Pulmonary artery endothelial cell (primary cell): Measurements from ENCODE around the gene CFAP119. TPM values are rescaled to one million over a fixed set of nuclear protein-coding genes. Genes with fewer than 3 reads are reported as not detected.

ENCODE experiments used
- DNase-seq: peaks from one replicate; pipeline ENCODE4 v3.0.0-alpha.2; 2011; ENCODE audit warnings: low read depth, low spot score
- total RNA-seq: library from RNA; depleted of rRNA; stranded (reverse); fragments of >200 nt; gene quantifications from 2 replicates; pipeline ENCODE4 v1.2.3, GENCODE V29; 2014

Gene CFAP119
- total RNA-seq, 1 donor from 2014 or later, result 1.3 TPM

- DNase-seq, result no peak
Measured at GRCh38 chr16:30762991-30763725, 1.3 kb upstream of the CFAP119 start.

GRCh38 chr16:30761427-30761927 is 385 bp downstream of the CFAP119 start:
- DNase-seq, result no peak

- DNase-seq, result no peak
Measured at GRCh38 chr16:30760577-30761426, 1.1 kb downstream of the CFAP119 start.

- DNase-seq, result no peak
Measured at GRCh38 chr16:30760001-30760559, 1.8 kb downstream of the CFAP119 start.

GRCh38 chr16:30758988-30759491 is 2.8 kb downstream of the CFAP119 start:
- DNase-seq, result no peak

- DNase-seq, result no peak
Measured at GRCh38 chr16:30757316-30757715, 4.5 kb downstream of the CFAP119 start.

GRCh38 chr16:30756781-30757100 is 5.1 kb downstream of the CFAP119 start:
- DNase-seq, result no peak

- DNase-seq, result no peak
Measured at GRCh38 chr16:30755955-30756780, 5.7 kb downstream of the CFAP119 start.

GRCh38 chr16:30753596-30753995 is 8.3 kb downstream of the CFAP119 start:
- DNase-seq, result no peak

GRCh38 chr16:30750876-30751465 is 10.9 kb downstream of the CFAP119 start:
- DNase-seq, result no peak

- no peak for DNase-seq
Measured at GRCh38 chr16:30750201-30750600, 11.7 kb downstream of the CFAP119 start.

GRCh38 chr16:30748634-30749445 is 13.0 kb downstream of the CFAP119 start:
- DNase-seq, result no peak

- peak; percentile 97 for DNase-seq
Measured at GRCh38 chr16:30747799-30748633, 13.8 kb downstream of the CFAP119 start, which contains the start of gene PHKG2. Gene PHKG2 (plus strand): TSS chr16:30748425. CDS start chr16:30748821, 396 bp downstream.

- DNase-seq, result no peak
Measured at GRCh38 chr16:30747331-30747730, 14.5 kb downstream of the CFAP119 start.

GRCh38 chr16:30746638-30747175 is 15.2 kb downstream of the CFAP119 start:
- no peak for DNase-seq

- DNase-seq, result no peak
Measured at GRCh38 chr16:30745082-30745481, 16.8 kb downstream of the CFAP119 start.

GRCh38 chr16:30744183-30744582 is 17.7 kb downstream of the CFAP119 start:
- no peak for DNase-seq

GRCh38 chr16:30743716-30744115 is 18.1 kb downstream of the CFAP119 start:
- DNase-seq, result no peak
